K562 (cell line): ENCODE data around the gene AFF2. TPM values are rescaled to one million over a fixed set of nuclear protein-coding genes. Genes with fewer than 3 reads are reported as not detected.

Experiments used
- AFF4 ChIP-seq: sonication (generic); formaldehyde crosslinking; IDR thresholded peaks from 2 replicates; pipeline ENCODE4 v1.8.0; 2023; ENCODE audit warnings: mild to moderate bottlenecking, missing genetic modification reagents
- ARHGAP35 ChIP-seq: fragments of 450-650 bp; IDR thresholded peaks from 2 replicates; pipeline ENCODE4 v1.6.1; 2018; ENCODE audit not compliant: partially characterized antibody
- CEBPZ ChIP-seq: fragments of 150-350 bp; IDR thresholded peaks from 2 replicates; pipeline ENCODE4 v1.6.1; 2014; ENCODE audit warnings: low read depth, mild to moderate bottlenecking, low read length, borderline replicate concordance
- ELK1 ChIP-seq: sonication (generic); formaldehyde crosslinking; IDR thresholded peaks from 2 replicates; pipeline ENCODE4 v1.8.1; 2022; ENCODE audit warnings: missing genetic modification reagents
- KAT7 ChIP-seq: sonication (generic); formaldehyde crosslinking; IDR thresholded peaks from 2 replicates; pipeline ENCODE4 v1.8.0; 2022; ENCODE audit warnings: missing genetic modification reagents, mild to moderate bottlenecking, borderline replicate concordance
- MITF ChIP-seq: IDR thresholded peaks from 2 replicates; pipeline ENCODE4 v1.6.1; 2014; ENCODE audit warnings: antibody characterized with exemption
- RNF219 ChIP-seq: fragments of 250-450 bp; sonication (Bioruptor Pico); IDR thresholded peaks from 2 replicates; pipeline ENCODE4 v1.5.0; 2022; ENCODE audit warnings: mild to moderate bottlenecking
- TBP ChIP-seq: optimal IDR thresholded peaks from 2 replicates; pipeline ENCODE3; 2011; ENCODE audit warnings: low read depth, low read length, improper control_type of control experiment
- ZFP36 ChIP-seq: fragments of 150-350 bp; IDR thresholded peaks from 2 replicates; pipeline ENCODE4 v1.6.1; 2018; ENCODE audit warnings: low read length, low read depth; ENCODE audit not compliant: partially characterized antibody
- polyA plus RNA-seq, 8 experiments: library from polyadenylated mRNA; depleted of rRNA in 4 of 8; stranded (reverse) in 5 of 8; unstranded in 3 of 8; fragments of >200 nt; fragmentation: Nextera tagmentation in 2 of 8; fragmentation: Illumina TruSeq in 1 of 8; extraction: Ambion mirVana in 2 of 8; extraction: Trizol in 1 of 8; gene quantifications; 2 replicates each; pipeline versions ENCODE4 v1.2.1 to v1.2.3, GENCODE V29; 2011 to 2014; ENCODE audit warnings: inconsistent platforms in 1 of 8, missing spikeins in 1 of 8
- total RNA-seq, 7 experiments: library from RNA; depleted of rRNA in 6 of 7; stranded (reverse); fragments of >200 nt in 6 of 7; fragmentation: Illumina TruSeq in 2 of 7; extraction: Trizol in 2 of 7; gene quantifications; 2 replicates each; pipeline versions ENCODE4 v1.2.1 to v1.2.3, GENCODE V29; 2011 to 2021; ENCODE audit warnings: low replicate concordance in 1 of 7

AFF2 gene
- total and polyA plus RNA-seq, 9 of the 15 experiments (the other 6 are each of a cell fraction or from before 2014, with no cell fraction given) = 0.01 to 0.20 (median 0.07) TPM

- TF ChIP-seq ELK1 (CRISPR knock-in tag) (no peak), KAT7 (no peak), MITF (no peak), TBP (no peak), CEBPZ (no peak), AFF4 (CRISPR knock-in tag) (no peak), RNF219 (CRISPR knock-in tag) (no peak), ZFP36 (no peak), ARHGAP35 (no peak)
These were observed 367.2 kb downstream of the AFF2 start (continued) for GRCh38 chrX:148867596-148867995.
